Endothelial cell of umbilical vein (primary cell): ENCODE measurements around the gene ZRSR2. TPM values are rescaled to one million over a fixed set of nuclear protein-coding genes. Genes with fewer than 3 reads are reported as not detected.

Experiments used
- BruUV-seq: library from RNA; stranded (reverse); fragments of 400-500 nt; replicated peaks from 2 replicates; lab custom pipeline; 2021; lab: Mats Ljungman, UMichigan
- CTCF ChIA-PET: fragments of 300-600, 350-600 bp; sonication (Branson Sonifier 250); formaldehyde crosslinking; loops from one replicate; lab custom pipeline; 2021; ENCODE audit warnings: antibody characterized with exemption, inconsistent platforms; lab: Charles Lee
- POLR2A ChIA-PET: fragments of 300-600, 350-600 bp; sonication (Branson Sonifier 250); formaldehyde crosslinking; loops from one replicate; lab custom pipeline; 2021; ENCODE audit warnings: antibody characterized with exemption, inconsistent platforms; lab: Charles Lee
- DNase-seq: peaks from one replicate; pipeline ENCODE4 v3.0.0-alpha.2; 2011; ENCODE audit warnings: low read depth, low spot score
- FAIRE-seq: peaks from 2 replicates; lab custom pipeline; 2011; peaks lifted over from hg19 to GRCh38; lab: Jason Lieb, UNC
- H2AFZ ChIP-seq: 2 replicates; pipeline ENCODE4 v1.6.0; 2012; ENCODE audit warnings: low read depth, low read length, control low read depth, inconsistent platforms
- H3K27ac ChIP-seq: 2 replicates; pipeline ENCODE4 v1.5.1; 2011; ENCODE audit warnings: low read depth, mild to moderate bottlenecking, control low read depth, low read length, moderate library complexity; ENCODE audit not compliant: insufficient read depth
- H3K27me3 ChIP-seq, 2 experiments: 2 replicates each; pipeline versions ENCODE4 v1.6.0 to v1.6.1; 2011; ENCODE audit warnings: low read length in 2 of 2, mixed read lengths in 1 of 2; ENCODE audit not compliant: control insufficient read depth in 2 of 2, insufficient read depth in 2 of 2
- H3K36me3 ChIP-seq, 2 experiments: 2 replicates in 1 of 2; 3 replicates in 1 of 2; pipeline ENCODE4 v1.5.1; 2011; ENCODE audit warnings: low read length in 2 of 2, mild to moderate bottlenecking in 1 of 2, moderate library complexity in 1 of 2; ENCODE audit not compliant: control insufficient read depth in 2 of 2, insufficient read depth in 2 of 2; ENCODE audit errors: extremely low read depth in 1 of 2
- H3K4me1 ChIP-seq: 3 replicates; pipeline ENCODE4 v1.5.1; 2011; ENCODE audit warnings: mild to moderate bottlenecking, low read length; ENCODE audit not compliant: control insufficient read depth, insufficient read depth; ENCODE audit errors: extremely low read depth
- H3K4me2 ChIP-seq: 2 replicates; pipeline ENCODE4 v1.6.1; 2011; ENCODE audit warnings: low read length, control low read depth, mixed read lengths; ENCODE audit not compliant: insufficient read depth
- H3K4me3 ChIP-seq, 3 experiments: fragments of 200-600 bp in 1 of 3; sonication (generic), shearing (Covaris generic) in 1 of 3; replicated peaks in 1 of 3; 2 replicates each; pipeline ENCODE4 v1.5.1; 2011 to 2016; ENCODE audit warnings: control low read depth in 3 of 3, low read length in 3 of 3, mild to moderate bottlenecking in 2 of 3, inconsistent platforms in 1 of 3, low read depth in 1 of 3, moderate library complexity in 1 of 3; ENCODE audit not compliant: insufficient read depth in 1 of 3
- H3K79me2 ChIP-seq: 2 replicates; pipeline ENCODE4 v1.6.0; 2012; ENCODE audit warnings: low read length, inconsistent platforms; ENCODE audit not compliant: control insufficient read depth, insufficient read depth
- H3K9ac ChIP-seq: replicated peaks from 2 replicates; pipeline ENCODE3; 2011; ENCODE audit warnings: low read length, control low read depth; ENCODE audit not compliant: insufficient read depth; ENCODE audit errors: extremely low read depth
- H3K9me1 ChIP-seq: replicated peaks from 3 replicates; pipeline ENCODE4 v1.6.0; 2011; ENCODE audit warnings: mild to moderate bottlenecking, low read length; ENCODE audit not compliant: control insufficient read depth, insufficient read depth; ENCODE audit errors: extremely low read depth
- H3K9me3 ChIP-seq: replicated peaks from 2 replicates; pipeline ENCODE4 v1.5.1; 2012; ENCODE audit warnings: low read length, inconsistent platforms; ENCODE audit not compliant: control insufficient read depth, insufficient read depth
- H4K20me1 ChIP-seq: replicated peaks from 2 replicates; pipeline ENCODE3; 2011; ENCODE audit warnings: mild to moderate bottlenecking, low read length; ENCODE audit not compliant: control insufficient read depth, insufficient read depth; ENCODE audit errors: extremely low read depth
- CTCF ChIP-seq, 2 donors: IDR thresholded peaks; 1 replicate in 1 of 2; 2 replicates in 1 of 2; pipeline ENCODE4 v1.5.1; 2011; ENCODE audit warnings: low read length in 2 of 2, mild to moderate bottlenecking in 2 of 2, moderate library complexity in 2 of 2, control low read depth in 1 of 2, inconsistent platforms in 1 of 2, low read depth in 1 of 2; ENCODE audit not compliant: insufficient read depth in 1 of 2; ENCODE audit errors: extremely low read depth in 1 of 2
- EZH2 ChIP-seq: IDR thresholded peaks from 2 replicates; pipeline ENCODE4 v1.6.1; 2012; ENCODE audit warnings: borderline replicate concordance, low read depth, mild to moderate bottlenecking, moderate library complexity, low read length, inconsistent platforms; ENCODE audit not compliant: severe bottlenecking
- FOS ChIP-seq: IDR thresholded peaks from 2 replicates; pipeline ENCODE4 v1.6.1; 2011; ENCODE audit warnings: mild to moderate bottlenecking, low read length, moderate library complexity, borderline replicate concordance; ENCODE audit not compliant: insufficient read depth
- JUN ChIP-seq: IDR thresholded peaks from 2 replicates; pipeline ENCODE4 v1.6.1; 2011; ENCODE audit warnings: borderline replicate concordance, low read depth; ENCODE audit not compliant: insufficient read length, insufficient read depth
- POLR2AphosphoS5 ChIP-seq: IDR thresholded peaks from 2 replicates; pipeline ENCODE4 v1.6.1; 2012; ENCODE audit warnings: low read depth, mild to moderate bottlenecking, control low read depth, low read length, moderate library complexity; ENCODE audit not compliant: insufficient read depth
- dilution Hi-C: fragments of 300-500 bp; cut with MboI; formaldehyde crosslinking; loops from one replicate; pipeline ENCODE4 v1.15.0; 2019; ENCODE audit warnings: low sequenced_read_pairs; ENCODE audit not compliant: extremely low pct_ligation_motif_present
- intact Hi-C: fragments of 100-400 bp; cut with micrococcal nuclease; formaldehyde crosslinking; loops from one replicate; pipeline ENCODE4 v1.10.0; 2022
- polyA plus RNA-seq, 4 experiments: library from polyadenylated mRNA; depleted of rRNA in 3 of 4; stranded (reverse) in 3 of 4; unstranded in 1 of 4; fragments of >200 nt; gene quantifications; 2 replicates each; pipeline versions ENCODE4 v1.2.1 to v1.2.3, GENCODE V29; 2011 to 2012; ENCODE audit warnings: missing spikeins in 1 of 4
- total RNA-seq: library from RNA; stranded (reverse); gene quantifications from 2 replicates; pipeline ENCODE4 v1.2.3, GENCODE V29; 2021

ZRSR2 gene
- total and polyA plus RNA-seq, 2 donors (not counting 3 experiments of a cell fraction or from before 2014, with no cell fraction given): 3.3 to 8.1 TPM

DNA sequence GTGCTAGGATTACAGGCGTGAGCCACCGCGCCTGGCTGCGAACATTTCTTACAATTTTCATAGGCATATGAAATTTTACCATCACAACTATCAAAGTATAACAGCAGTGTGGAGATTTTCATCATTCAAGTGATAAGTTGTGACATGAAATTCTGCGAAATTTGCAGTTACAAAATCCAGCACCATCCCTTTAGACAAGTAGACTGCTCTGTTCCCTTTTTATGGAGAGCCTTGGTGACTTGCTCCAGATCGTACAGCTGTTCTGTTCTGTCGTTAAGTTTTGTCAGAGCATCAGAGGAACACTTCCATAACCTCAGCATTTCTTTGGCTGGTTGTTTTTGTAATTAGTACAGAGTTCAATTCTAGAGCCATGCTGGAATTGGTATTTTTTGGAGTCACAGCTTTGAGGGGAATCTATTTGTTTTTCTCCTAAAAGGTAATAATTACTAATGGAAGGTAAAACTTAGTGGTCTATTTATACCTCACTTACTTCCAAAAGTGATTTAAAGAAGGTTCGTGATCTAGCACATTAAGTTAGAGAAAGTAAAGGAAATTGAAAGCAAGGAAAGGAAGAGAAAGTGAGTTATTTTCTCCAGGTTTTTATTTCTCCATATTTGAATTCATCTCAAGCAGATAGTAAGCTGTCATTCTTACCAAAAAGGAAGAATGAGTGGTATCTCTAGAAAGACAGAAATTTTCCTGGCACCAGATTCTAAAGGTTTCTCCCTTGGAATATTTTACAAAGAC, 22.1 kb downstream of the ZRSR2 start:
- TF ChIP-seq CTCF (IDR thresholded peaks at IDR 0.05; ENCODE audit: extremely low read depth in 1 of 2, insufficient read depth in 1 of 2, low read depth in 1 of 2, low read length in 2 of 2) (no peak), EZH2 (no peak), FOS (no peak), JUN (no peak), POLR2AphosphoS5 (no peak)
- Histone ChIP-seq H3K4me1 (no peaks in the 10 kb centered on the region), H4K20me1 (no peaks in the 10 kb centered on the region), H3K9me3 (no peaks in the 10 kb centered on the region), H3K36me3 (peaks cover 0 to 4% of the 10 kb centered on the region in 2 experiments), H3K4me2 (no peak overlapping the region), H3K4me3 (no peak overlapping the region), H3K9ac (no peak overlapping the region), H3K79me2 (no peaks in the 10 kb centered on the region), H3K27me3 (no peaks in the 10 kb centered on the region), H3K9me1 (no peaks in the 10 kb centered on the region), H2AFZ (no peak overlapping the region), H3K27ac (no peak overlapping the region)
- BruUV-seq: no TSS peak
- ChIA-PET CTCF (no interaction called here), POLR2A (no interaction called here)
- DNase-seq (no peak), FAIRE-seq (no peak)
- dilution Hi-C loops: no loop called here
- intact Hi-C loops: no loop called here
